Measurements from ENCODE around the gene ATP11B. TPM values are rescaled to one million over a fixed set of nuclear protein-coding genes. Genes with fewer than 3 reads are reported as not detected.
A peak's percentile ranks its signal among the peaks of the same experiment; 100 is the strongest.

Gene ATP11B
- total and polyA plus RNA-seq, 9 of the 15 experiments (the other 6 are each of a cell fraction or from before 2014, with no cell fraction given) = 11.9 to 68.7 (median 41.8) TPM

DNA sequence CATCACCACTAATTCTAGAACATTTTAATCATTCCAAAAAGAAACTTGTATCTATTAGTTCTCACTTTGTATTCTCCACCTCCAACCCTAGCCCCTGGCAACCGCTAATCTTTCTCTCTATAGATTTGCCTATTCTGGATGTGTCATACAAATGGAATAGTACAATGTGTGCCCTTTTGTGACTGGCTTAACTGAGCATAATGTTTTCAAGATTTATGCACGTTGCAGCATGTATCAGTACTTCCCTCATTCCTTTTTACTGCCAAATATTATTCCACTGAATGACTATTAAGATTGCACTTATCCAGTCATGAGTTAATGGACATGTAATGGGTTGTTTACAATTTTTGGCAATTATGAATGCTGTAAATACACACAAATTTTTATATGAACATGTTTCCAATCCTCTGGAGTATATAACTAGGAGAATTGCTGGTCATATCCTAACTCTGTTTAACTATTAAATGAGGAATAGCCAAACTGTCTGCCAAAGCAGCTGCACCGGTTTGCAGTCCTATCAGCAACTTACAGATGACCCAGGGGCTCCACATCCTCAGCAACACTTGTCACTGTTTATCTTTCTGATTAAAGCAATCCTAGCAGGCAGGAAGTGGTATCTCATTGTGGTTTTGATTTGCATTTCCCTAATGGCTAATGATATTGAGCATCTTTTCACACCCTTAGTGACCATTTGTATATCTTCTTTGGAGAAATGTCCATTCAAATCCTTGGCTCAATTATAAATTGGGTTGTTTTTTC, 144.2 kb downstream of the ATP11B start (continued):
- TF ChIP-seq NFE2 (IDR thresholded peaks at IDR 0.05; ENCODE audit: low read depth) (peak; percentile 80), ETV1 (tag; conservative IDR thresholded peaks at IDR 0.05; ENCODE audit: low read depth) (peak; percentile 95), ZNF197 (CRISPR knock-in tag; IDR thresholded peaks at IDR 0.05; ENCODE audit: low read depth) (0 out of 2 replicates have a peak, but pooled peaks have one; percentile 53), ZNF24 (IDR thresholded peaks at IDR 0.05) (peak; percentile 73; the same call in 1 of the 2 replicates), SIX5 (IDR thresholded peaks at IDR 0.05; ENCODE audit: borderline replicate concordance in 1 of 2, insufficient read depth in 1 of 2, low read depth in 1 of 2, low read length in 2 of 2) (no peak), SP1 (CRISPR knock-in tag; IDR thresholded peaks at IDR 0.05) (peak; percentile 49; the same call in 1 of the 2 replicates), MAFF (IDR thresholded peaks at IDR 0.05; ENCODE audit: low read length) (0 out of 2 replicates have a peak, but pooled peaks have one; percentile 11), NFYB (IDR thresholded peaks at IDR 0.05; ENCODE audit: extremely low read depth, insufficient read length) (no peak), ZNF384 (IDR thresholded peaks at IDR 0.05; ENCODE audit: low read depth, low read length) (no peak), MTA2 (IDR thresholded peaks at IDR 0.05; ENCODE audit: low read depth) (peak; percentile 91), NCOR1 (IDR thresholded peaks at IDR 0.05) (peak; percentile 91), ZNF184 (CRISPR knock-in tag; IDR thresholded peaks at IDR 0.05) (no peak), ATF7 (IDR thresholded peaks at IDR 0.05) (peak; percentile 47; the same call in 1 of the 2 replicates), MTA1 (IDR thresholded peaks at IDR 0.05; ENCODE audit: borderline replicate concordance) (peak; percentile 48; the same call in 1 of the 2 replicates), EP300 (IDR thresholded peaks at IDR 0.05; ENCODE audit: low read length) (peak; percentile 91)
- TF ChIP-seq, protein P1, sequence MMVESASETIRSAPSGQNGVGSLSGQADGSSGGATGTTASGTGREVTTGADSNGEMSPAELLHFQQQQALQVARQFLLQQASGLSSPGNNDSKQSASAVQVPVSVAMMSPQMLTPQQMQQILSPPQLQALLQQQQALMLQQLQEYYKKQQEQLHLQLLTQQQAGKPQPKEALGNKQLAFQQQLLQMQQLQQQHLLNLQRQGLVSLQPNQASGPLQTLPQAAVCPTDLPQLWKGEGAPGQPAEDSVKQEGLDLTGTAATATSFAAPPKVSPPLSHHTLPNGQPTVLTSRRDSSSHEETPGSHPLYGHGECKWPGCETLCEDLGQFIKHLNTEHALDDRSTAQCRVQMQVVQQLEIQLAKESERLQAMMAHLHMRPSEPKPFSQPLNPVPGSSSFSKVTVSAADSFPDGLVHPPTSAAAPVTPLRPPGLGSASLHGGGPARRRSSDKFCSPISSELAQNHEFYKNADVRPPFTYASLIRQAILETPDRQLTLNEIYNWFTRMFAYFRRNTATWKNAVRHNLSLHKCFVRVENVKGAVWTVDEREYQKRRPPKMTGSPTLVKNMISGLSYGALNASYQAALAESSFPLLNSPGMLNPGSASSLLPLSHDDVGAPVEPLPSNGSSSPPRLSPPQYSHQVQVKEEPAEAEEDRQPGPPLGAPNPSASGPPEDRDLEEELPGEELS (CRISPR knock-in tag; IDR thresholded peaks at IDR 0.05; ENCODE audit: borderline replicate concordance) = no peak
- TF ChIP-seq, protein P2, sequence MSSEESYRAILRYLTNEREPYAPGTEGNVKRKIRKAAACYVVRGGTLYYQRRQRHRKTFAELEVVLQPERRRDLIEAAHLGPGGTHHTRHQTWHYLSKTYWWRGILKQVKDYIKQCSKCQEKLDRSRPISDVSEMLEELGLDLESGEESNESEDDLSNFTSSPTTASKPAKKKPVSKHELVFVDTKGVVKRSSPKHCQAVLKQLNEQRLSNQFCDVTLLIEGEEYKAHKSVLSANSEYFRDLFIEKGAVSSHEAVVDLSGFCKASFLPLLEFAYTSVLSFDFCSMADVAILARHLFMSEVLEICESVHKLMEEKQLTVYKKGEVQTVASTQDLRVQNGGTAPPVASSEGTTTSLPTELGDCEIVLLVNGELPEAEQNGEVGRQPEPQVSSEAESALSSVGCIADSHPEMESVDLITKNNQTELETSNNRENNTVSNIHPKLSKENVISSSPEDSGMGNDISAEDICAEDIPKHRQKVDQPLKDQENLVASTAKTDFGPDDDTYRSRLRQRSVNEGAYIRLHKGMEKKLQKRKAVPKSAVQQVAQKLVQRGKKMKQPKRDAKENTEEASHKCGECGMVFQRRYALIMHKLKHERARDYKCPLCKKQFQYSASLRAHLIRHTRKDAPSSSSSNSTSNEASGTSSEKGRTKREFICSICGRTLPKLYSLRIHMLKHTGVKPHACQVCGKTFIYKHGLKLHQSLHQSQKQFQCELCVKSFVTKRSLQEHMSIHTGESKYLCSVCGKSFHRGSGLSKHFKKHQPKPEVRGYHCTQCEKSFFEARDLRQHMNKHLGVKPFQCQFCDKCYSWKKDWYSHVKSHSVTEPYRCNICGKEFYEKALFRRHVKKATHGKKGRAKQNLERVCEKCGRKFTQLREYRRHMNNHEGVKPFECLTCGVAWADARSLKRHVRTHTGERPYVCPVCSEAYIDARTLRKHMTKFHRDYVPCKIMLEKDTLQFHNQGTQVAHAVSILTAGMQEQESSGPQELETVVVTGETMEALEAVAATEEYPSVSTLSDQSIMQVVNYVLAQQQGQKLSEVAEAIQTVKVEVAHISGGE (CRISPR knock-in tag; IDR thresholded peaks at IDR 0.05) = peak in 1 of 3 experiments; percentile 83; a peak in 2 of 6 replicates
- TF ChIP-seq, protein P3, sequence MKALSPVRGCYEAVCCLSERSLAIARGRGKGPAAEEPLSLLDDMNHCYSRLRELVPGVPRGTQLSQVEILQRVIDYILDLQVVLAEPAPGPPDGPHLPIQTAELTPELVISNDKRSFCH (CRISPR knock-in tag; IDR thresholded peaks at IDR 0.05) = no peak
- TF ChIP-seq, protein P3 (tag; IDR thresholded peaks at IDR 0.05) = peak; percentile 56; the same call in 1 of the 2 replicates
- TF ChIP-seq, protein P4, sequence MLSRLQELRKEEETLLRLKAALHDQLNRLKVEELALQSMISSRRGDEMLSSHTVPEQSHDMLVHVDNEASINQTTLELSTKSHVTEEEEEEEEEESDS (CRISPR knock-in tag; IDR thresholded peaks at IDR 0.05) = no peak
